ENCODE results near the gene CCDC124. TPM values are rescaled to one million over a fixed set of nuclear protein-coding genes. Genes with fewer than 3 reads are reported as not detected.
"Not testable (repeated sequence)": the region's sequence is repeated elsewhere in the genome, so short reads cannot be mapped to it uniquely, and the experiment has no call there.

CCDC124 gene
- 41.1 and 55.2 TPM in 2 replicates for total RNA-seq (2014; rRNA removed; shearing (Covaris generic))

- H3K9me3 ChIP-seq (replicated peaks), result no peaks in the 10 kb centered on the region
- DNase-seq (ENCODE audit: low read depth in 1 of 2, low spot score in 2 of 2), result peak; percentile 90 to 99
- peaks cover 11% of the 10 kb centered on the region for H3K4me1 ChIP-seq (replicated peaks)
- H3K36me3 ChIP-seq, result peaks cover 10% of the 10 kb centered on the region
- H3K4me3 ChIP-seq, result peak within 1 kb of the TSS; percentile 73
- peak within 1 kb of the TSS; percentile 94 for H3K27ac ChIP-seq
- H3K27me3 ChIP-seq (replicated peaks), result no peaks in the 10 kb centered on the region
These were observed at the start of gene CCDC124 for GRCh38 chr19:17932485-17933338. Gene CCDC124 (plus strand): TSS chr19:17933015. CDS start chr19:17936421, 3,406 bp downstream.

- H3K36me3 ChIP-seq, result no peaks in the 10 kb centered on the region
- no peak overlapping the region for H3K27ac ChIP-seq
- H3K27me3 ChIP-seq (replicated peaks), result no peaks in the 10 kb centered on the region
- no peak for DNase-seq (ENCODE audit: low read depth in 1 of 2, low spot score in 2 of 2)
- H3K4me1 ChIP-seq (replicated peaks), result no peaks in the 10 kb centered on the region
- no peak overlapping the region for H3K4me3 ChIP-seq
- H3K9me3 ChIP-seq (replicated peaks), result no peaks in the 10 kb centered on the region
These were observed 49.0 kb upstream of the CCDC124 start for GRCh38 chr19:17883627-17884410.

GRCh38 chr19:17886515-17886914 lies 46.3 kb upstream of the CCDC124 start:
- Histone ChIP-seq H3K27ac (no peak overlapping the region), H3K9me3 (replicated peaks) (no peaks in the 10 kb centered on the region), H3K4me3 (no peak overlapping the region), H3K27me3 (replicated peaks) (no peaks in the 10 kb centered on the region), H3K4me1 (replicated peaks) (no peaks in the 10 kb centered on the region), H3K36me3 (no peaks in the 10 kb centered on the region)
- DNase-seq (ENCODE audit: low read depth in 1 of 2, low spot score in 2 of 2), result no peak

GRCh38 chr19:17887221-17887620 lies 45.6 kb upstream of the CCDC124 start:
- H3K27ac ChIP-seq; H3K9me3 ChIP-seq (replicated peaks); H3K27me3 ChIP-seq (replicated peaks); H3K36me3 ChIP-seq; H3K4me1 ChIP-seq (replicated peaks); H3K4me3 ChIP-seq; DNase-seq (ENCODE audit: low read depth in 1 of 2, low spot score in 2 of 2): not testable (repeated sequence)

- H3K9me3 ChIP-seq (replicated peaks), result no peaks in the 10 kb centered on the region
These were observed 44.6 kb upstream of the CCDC124 start for GRCh38 chr19:17888260-17888659.

GRCh38 chr19:17889609-17890214 lies 43.1 kb upstream of the CCDC124 start:
- Histone ChIP-seq H3K4me1 (replicated peaks) (no peaks in the 10 kb centered on the region), H3K9me3 (replicated peaks) (no peaks in the 10 kb centered on the region), H3K36me3 (no peaks in the 10 kb centered on the region), H3K27me3 (replicated peaks) (no peaks in the 10 kb centered on the region; the same call in none of the 2 replicates), H3K27ac (no peak overlapping the region), H3K4me3 (no peak overlapping the region)
- no peak for DNase-seq (ENCODE audit: low read depth in 1 of 2, low spot score in 2 of 2)

More at GRCh38 chr19:17888260-17888659, 44.6 kb upstream of the CCDC124 start:
- Histone ChIP-seq H3K4me3 (no peak overlapping the region), H3K27me3 (replicated peaks) (no peaks in the 10 kb centered on the region; the same call in none of the 2 replicates), H3K36me3 (no peaks in the 10 kb centered on the region), H3K27ac (no peak overlapping the region), H3K4me1 (replicated peaks) (no peaks in the 10 kb centered on the region)
- DNase-seq (ENCODE audit: low read depth in 1 of 2, low spot score in 2 of 2), result no peak

- H3K4me1 ChIP-seq (replicated peaks), result no peaks in the 10 kb centered on the region
- no peak overlapping the region for H3K27ac ChIP-seq
- no peaks in the 10 kb centered on the region for H3K9me3 ChIP-seq (replicated peaks)
- peaks cover 5% of the 10 kb centered on the region for H3K27me3 ChIP-seq (replicated peaks)
- H3K36me3 ChIP-seq, result no peaks in the 10 kb centered on the region
- no peak overlapping the region for H3K4me3 ChIP-seq
- DNase-seq (ENCODE audit: low read depth in 1 of 2, low spot score in 2 of 2), result no peak
These were observed 39.0 kb upstream of the CCDC124 start for GRCh38 chr19:17893766-17894165.

GRCh38 chr19:17902701-17903100 lies 30.1 kb upstream of the CCDC124 start:
- Histone ChIP-seq H3K36me3 (no peaks in the 10 kb centered on the region), H3K27ac (no peak overlapping the region), H3K4me3 (no peak overlapping the region), H3K9me3 (replicated peaks) (0 out of 2 replicates have a peak, but pooled peaks cover 2% of the 10 kb centered on the region), H3K4me1 (replicated peaks) (no peaks in the 10 kb centered on the region), H3K27me3 (replicated peaks) (peaks cover 22% of the 10 kb centered on the region)
- DNase-seq (ENCODE audit: low read depth in 1 of 2, low spot score in 2 of 2), result no peak

GRCh38 chr19:17908244-17908643 lies 24.6 kb upstream of the CCDC124 start:
- Histone ChIP-seq H3K36me3 (no peaks in the 10 kb centered on the region), H3K4me1 (replicated peaks) (no peaks in the 10 kb centered on the region), H3K9me3 (replicated peaks) (peaks cover 10% of the 10 kb centered on the region; the same call in 1 of the 2 replicates), H3K27me3 (replicated peaks) (no peaks in the 10 kb centered on the region), H3K4me3 (no peak overlapping the region), H3K27ac (no peak overlapping the region)
- no peak for DNase-seq (ENCODE audit: low read depth in 1 of 2, low spot score in 2 of 2)

GRCh38 chr19:17909003-17909732 lies 23.6 kb upstream of the CCDC124 start:
- peaks cover 11% of the 10 kb centered on the region; the same call in 1 of the 2 replicates for H3K9me3 ChIP-seq (replicated peaks)
- DNase-seq (ENCODE audit: low read depth in 1 of 2, low spot score in 2 of 2), result no peak
- no peak overlapping the region for H3K4me3 ChIP-seq
- H3K27ac ChIP-seq, result no peak overlapping the region
- no peaks in the 10 kb centered on the region for H3K4me1 ChIP-seq (replicated peaks)
- no peaks in the 10 kb centered on the region for H3K36me3 ChIP-seq
- H3K27me3 ChIP-seq (replicated peaks), result no peaks in the 10 kb centered on the region

- H3K27me3 ChIP-seq (replicated peaks), result no peaks in the 10 kb centered on the region
- H3K36me3 ChIP-seq, result no peaks in the 10 kb centered on the region
- H3K9me3 ChIP-seq (replicated peaks), result peaks cover 11% of the 10 kb centered on the region; the same call in 1 of the 2 replicates
- no peak overlapping the region for H3K27ac ChIP-seq
- H3K4me1 ChIP-seq (replicated peaks), result no peaks in the 10 kb centered on the region
- H3K4me3 ChIP-seq, result no peak overlapping the region
- DNase-seq (ENCODE audit: low read depth in 1 of 2, low spot score in 2 of 2), result no peak
These were observed 21.9 kb upstream of the CCDC124 start for GRCh38 chr19:17910791-17911360.

- no peak overlapping the region for H3K4me3 ChIP-seq
- DNase-seq (ENCODE audit: low read depth in 1 of 2, low spot score in 2 of 2), result no peak
These were observed 16.7 kb upstream of the CCDC124 start for GRCh38 chr19:17915940-17916593.

More at GRCh38 chr19:17915940-17916593, 16.7 kb upstream of the CCDC124 start:
- Histone ChIP-seq H3K27me3 (replicated peaks) (no peaks in the 10 kb centered on the region), H3K27ac (no peak overlapping the region), H3K9me3 (replicated peaks) (peaks cover 4% of the 10 kb centered on the region; the same call in 1 of the 2 replicates), H3K4me1 (replicated peaks) (no peaks in the 10 kb centered on the region), H3K36me3 (no peaks in the 10 kb centered on the region)
